HG03354 (cell line): ENCODE measurements around the gene BZW2.
A peak's percentile ranks its signal among the peaks of the same experiment; 100 is the strongest.

Experiments used
- ATAC-seq: cut with Tn5 transposase; IDR thresholded peaks from one replicate; pipeline ENCODE4 v1.9.1; 2021; ENCODE audit warnings: mild to moderate bottlenecking; ENCODE audit not compliant: unreplicated experiment, poor library complexity, severe bottlenecking

Gene BZW2

GRCh38 chr7:16741676-16742075 lies 95.7 kb downstream of the BZW2 start:
- no peak for ATAC-seq

GRCh38 chr7:16742547-16742946 lies 96.6 kb downstream of the BZW2 start:
- ATAC-seq, result no peak

- ATAC-seq, result no peak
Observed at GRCh38 chr7:16743236-16743635, 97.3 kb downstream of the BZW2 start.

- ATAC-seq, result no peak
Observed at GRCh38 chr7:16744518-16745250, 98.7 kb downstream of the BZW2 start.

GRCh38 chr7:16745645-16746044 lies 99.7 kb downstream of the BZW2 start:
- ATAC-seq, result no peak

- no peak for ATAC-seq
Observed at GRCh38 chr7:16747102-16747501, 101.1 kb downstream of the BZW2 start.

- peak; percentile 67 for ATAC-seq
Observed at GRCh38 chr7:16753102-16753931, 107.3 kb downstream of the BZW2 start, which contains the start of gene TSPAN13. TSS of gene TSPAN13 (plus strand) at chr7:16753755. CDS start at chr7:16753968, 213 bp downstream.

- peak; percentile 37 for ATAC-seq
Observed at GRCh38 chr7:16753932-16754855, 108.2 kb downstream of the BZW2 start.

- no peak for ATAC-seq
Observed at GRCh38 chr7:16754856-16755317, 108.9 kb downstream of the BZW2 start.

- no peak for ATAC-seq
Observed at GRCh38 chr7:16755397-16755796, 109.4 kb downstream of the BZW2 start.
